HG02852 (cell line): ENCODE results near the gene CCDC9.
"Not testable (repeated sequence)": the region's sequence is repeated elsewhere in the genome, so short reads cannot be mapped to it uniquely, and the experiment has no call there.

ENCODE experiments used
- ATAC-seq: cut with Tn5 transposase; IDR thresholded peaks from one replicate; pipeline ENCODE4 v1.9.1; 2021; ENCODE audit warnings: mild to moderate bottlenecking, moderate library complexity; ENCODE audit not compliant: unreplicated experiment

CCDC9 gene

GRCh38 chr19:47231215-47232054 is 24.9 kb upstream of the CCDC9 start:
- peak; percentile 29 for ATAC-seq

DNA sequence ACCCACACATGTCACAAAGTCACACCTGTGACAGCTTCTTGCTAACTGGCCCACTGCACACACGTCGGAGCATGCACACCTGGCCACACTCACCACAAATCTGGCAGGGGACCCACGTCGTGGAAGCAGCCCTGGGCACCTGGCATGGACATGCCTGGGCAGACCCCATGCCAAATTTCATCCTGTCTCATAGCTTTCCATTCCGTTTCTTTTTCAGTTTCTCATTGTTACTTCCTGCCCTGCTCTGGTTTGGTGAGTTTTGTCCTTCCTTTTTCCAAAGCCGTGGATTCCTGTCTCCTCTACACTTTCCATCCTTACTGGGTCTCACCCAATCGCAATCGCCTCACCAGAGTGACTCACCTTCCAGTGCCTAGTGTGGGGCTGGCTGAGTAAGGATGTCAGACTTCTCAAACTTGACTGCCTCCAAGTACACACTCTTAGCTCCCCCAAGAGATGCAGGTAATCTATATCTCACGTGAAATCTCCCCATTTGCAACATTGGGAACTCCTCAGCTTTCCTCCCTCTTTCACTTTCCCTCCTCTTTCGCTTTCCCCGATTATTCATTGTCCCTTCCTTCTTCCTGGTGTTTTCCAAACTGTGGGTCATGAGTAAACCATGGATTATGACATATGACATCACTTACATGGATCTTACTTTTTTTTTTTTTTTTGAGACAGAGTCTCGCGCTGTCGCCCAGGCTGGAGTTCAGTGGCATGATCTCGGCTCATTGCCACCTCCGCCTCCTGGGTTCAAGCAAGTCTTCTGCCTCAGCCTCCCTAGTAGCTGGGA is 23.7 kb upstream of the CCDC9 start:
- no peak for ATAC-seq

DNA sequence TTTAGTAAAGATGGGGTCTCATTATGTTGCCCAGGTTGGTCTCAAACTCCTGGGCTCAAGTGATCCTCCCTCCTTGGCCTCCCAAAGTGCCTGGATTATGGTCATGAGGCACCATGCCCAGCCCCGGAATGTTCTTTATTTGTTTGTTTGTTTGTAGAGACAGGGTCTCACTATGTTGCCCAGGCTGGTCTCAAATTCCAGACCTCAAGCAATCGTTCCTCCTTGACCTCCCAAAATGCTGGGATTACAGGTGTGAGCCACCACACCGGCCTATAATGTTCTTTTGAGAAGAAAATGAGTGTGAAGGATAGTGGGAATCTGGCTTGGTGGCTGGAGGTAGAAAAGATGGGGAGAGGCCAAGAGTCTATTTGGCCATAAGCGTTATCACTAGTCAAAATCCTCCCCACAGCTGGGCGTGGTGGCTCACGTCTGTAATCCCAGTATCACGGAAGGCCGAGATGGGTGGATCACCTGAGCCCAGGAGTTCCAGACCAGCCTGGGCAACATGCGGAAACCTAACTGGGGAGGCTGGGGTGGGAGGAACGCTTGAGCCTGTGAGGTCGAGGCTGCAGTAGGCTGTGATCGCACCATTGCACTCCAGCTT is 20.2 kb upstream of the CCDC9 start:
- ATAC-seq, result no peak

GRCh38 chr19:47239152-47239551 is 17.2 kb upstream of the CCDC9 start:
- no peak for ATAC-seq

DNA sequence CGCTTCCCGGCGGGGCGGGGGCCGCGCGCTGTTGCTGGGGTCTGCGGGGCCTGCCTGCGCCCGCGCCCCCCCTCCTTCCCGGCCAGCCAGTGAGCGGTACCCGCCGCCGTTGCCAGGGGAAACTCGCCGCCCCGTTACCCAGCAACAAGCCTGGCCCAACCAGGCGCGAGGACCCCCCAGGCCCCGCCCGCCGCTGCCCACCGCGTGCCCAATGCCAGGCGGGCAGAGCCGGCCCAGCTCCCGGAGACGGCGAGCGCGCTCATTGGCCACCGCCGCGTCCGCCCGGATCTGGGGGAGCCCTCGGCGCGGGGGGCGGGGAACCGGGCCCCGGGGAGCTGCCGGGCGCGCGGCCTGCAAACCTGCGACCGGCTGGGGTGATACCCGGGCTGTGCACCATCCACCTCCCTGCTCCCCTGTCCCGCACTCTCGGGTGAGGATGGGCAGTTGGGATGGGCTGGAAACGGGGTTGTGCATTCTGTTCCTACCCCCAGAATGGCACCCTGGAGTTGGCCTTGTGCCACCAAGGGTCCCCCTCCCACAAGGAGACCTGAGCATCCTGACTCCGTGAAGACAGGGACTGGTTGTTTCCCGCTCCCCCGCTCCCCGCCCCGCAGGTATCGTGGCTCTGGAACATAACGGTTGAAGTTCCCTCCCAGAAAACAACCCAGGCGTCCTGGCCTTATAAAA is 16.6 kb upstream of the CCDC9 start:
- no peak for ATAC-seq

- ATAC-seq, result no peak
Observed at GRCh38 chr19:47240556-47240955, 15.8 kb upstream of the CCDC9 start.

GRCh38 chr19:47240996-47241918 is 15.1 kb upstream of the CCDC9 start:
- ATAC-seq, result no peak

GRCh38 chr19:47241919-47242577 is 14.3 kb upstream of the CCDC9 start:
- no peak for ATAC-seq

GRCh38 chr19:47243364-47243775 is 13.0 kb upstream of the CCDC9 start:
- ATAC-seq, result no peak

GRCh38 chr19:47243776-47244547 is 12.4 kb upstream of the CCDC9 start:
- ATAC-seq, result peak; percentile 67

- ATAC-seq, result no peak
Observed at GRCh38 chr19:47247308-47247990, 8.9 kb upstream of the CCDC9 start.

- not testable (repeated sequence) for ATAC-seq
Observed at GRCh38 chr19:47253016-47253415, 3.3 kb upstream of the CCDC9 start.

DNA sequence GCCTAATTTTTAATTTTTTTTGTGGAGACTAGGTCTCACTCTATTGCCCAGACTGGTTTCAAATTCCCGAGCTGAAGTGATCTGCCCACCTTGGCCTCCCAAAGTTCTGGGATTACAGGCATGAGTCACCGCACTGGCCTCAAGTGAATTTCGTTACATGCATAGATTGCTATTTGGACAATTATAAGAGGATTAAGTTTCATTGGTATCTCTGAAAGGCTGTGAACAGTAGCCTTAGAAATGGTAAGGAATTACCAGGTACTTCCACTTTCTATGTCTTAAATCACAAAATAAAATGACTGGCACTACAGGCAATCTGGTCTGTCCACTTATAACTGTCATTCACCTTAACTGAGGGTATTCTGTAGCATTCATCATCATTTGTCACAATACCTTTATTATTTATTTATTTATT is 2.9 kb upstream of the CCDC9 start:
- no peak for ATAC-seq

- no peak for ATAC-seq
Observed at GRCh38 chr19:47253970-47254369, 2.4 kb upstream of the CCDC9 start.

- peak; percentile 64 for ATAC-seq
Observed at GRCh38 chr19:47256693-47257410, 527 bp downstream of the CCDC9 start.

DNA sequence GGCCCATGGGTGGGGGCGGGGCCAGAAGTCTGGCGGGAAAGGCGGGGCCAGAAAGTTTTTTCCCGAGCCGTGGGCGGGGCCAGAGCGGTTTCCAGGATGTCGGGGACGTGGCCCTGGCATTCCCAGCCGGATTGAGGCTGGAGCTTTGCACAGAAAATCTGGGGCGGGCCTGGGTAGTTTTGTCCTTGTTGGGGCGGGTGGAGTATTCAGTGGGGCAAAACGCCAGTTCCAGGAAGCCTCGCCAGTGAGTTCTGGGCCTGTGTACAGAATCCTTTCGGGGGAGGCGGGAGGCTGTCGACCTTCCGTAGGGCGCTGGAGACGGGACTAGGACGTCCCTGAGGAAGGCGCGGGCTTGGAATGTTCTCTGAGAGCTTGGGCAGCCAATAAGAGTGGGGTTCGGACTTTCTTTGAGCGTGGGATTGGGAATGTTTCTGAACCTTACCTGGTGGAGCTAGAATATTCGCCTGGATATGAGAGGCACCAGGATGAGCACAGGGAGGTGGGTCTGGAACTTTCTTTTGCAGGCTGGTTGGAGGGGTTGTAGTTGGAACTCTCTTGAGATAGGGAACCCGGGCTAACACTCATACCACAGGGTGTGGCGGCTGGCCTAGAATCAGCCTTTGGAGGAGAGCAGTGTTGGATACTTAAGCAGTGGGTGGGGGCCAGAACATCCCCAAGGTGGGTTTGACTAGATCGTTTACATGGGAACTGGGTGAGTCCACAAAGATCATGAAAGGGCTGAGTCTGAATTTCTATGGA is 1.3 kb downstream of the CCDC9 start:
- ATAC-seq, result peak; percentile 2

GRCh38 chr19:47258434-47258833 is 2.1 kb downstream of the CCDC9 start:
- no peak for ATAC-seq
